K562 (cell line): ENCODE results near the gene EEFSEC. TPM values are rescaled to one million over a fixed set of nuclear protein-coding genes. Genes with fewer than 3 reads are reported as not detected.

Experiments used
- ATAC-seq: fragments of 200-7000 bp; cut with Tn5 transposase; 3 replicates; pipeline ENCODE4 v1.9.1; 2020; ENCODE audit warnings: moderate library complexity
- BruUV-seq: library from RNA; stranded (reverse); fragments of 400-500 nt; replicated peaks from 2 replicates; lab custom pipeline; 2021; lab: Mats Ljungman, UMichigan
- CTCF ChIA-PET: fragments of 300-600 bp; formaldehyde crosslinking; extraction: SDS; loops from one replicate; lab custom pipeline; 2021; ENCODE audit warnings: low intra/inter-chr PET ratio; lab: Yijun Ruan, JAX
- POLR2A ChIA-PET: fragments of 300-600, 350-650 bp; sonication (Branson Sonifier 250); formaldehyde crosslinking; extraction: SDS; loops from one replicate; lab custom pipeline; 2021; ENCODE audit warnings: antibody characterized with exemption, inconsistent platforms; lab: Yijun Ruan, JAX
- DNase-seq, 4 experiments: peaks; one replicate each; pipeline versions ENCODE4 v3.0.0 to v3.0.0-alpha.2; 2011 to 2018; ENCODE audit warnings: low spot score in 3 of 4, mixed read lengths in 3 of 4; ENCODE audit errors: extremely low read depth in 1 of 4
- FAIRE-seq: peaks from 2 replicates; lab custom pipeline; 2011; peaks lifted over from hg19 to GRCh38; lab: Jason Lieb, UNC
- H2AFZ ChIP-seq: 2 replicates; pipeline ENCODE4 v1.6.0; 2011; ENCODE audit warnings: low read depth, low read length, control low read depth, inconsistent platforms
- H3K27ac ChIP-seq: fragments of 200-600 bp; 3 replicates; pipeline ENCODE4 v1.8.0; 2011; ENCODE audit warnings: low read depth, mild to moderate bottlenecking, control low read depth, inconsistent platforms, low read length, moderate library complexity, mixed read lengths; ENCODE audit errors: extremely low read depth
- H3K27me3 ChIP-seq, 2 experiments: fragments of 300-600 bp in 1 of 2; 2 replicates in 1 of 2; 3 replicates in 1 of 2; pipeline versions ENCODE4 v1.6.0 to v1.8.0; 2011; ENCODE audit warnings: inconsistent platforms in 2 of 2, low read length in 2 of 2, mild to moderate bottlenecking in 1 of 2, mixed read lengths in 1 of 2, moderate library complexity in 1 of 2; ENCODE audit not compliant: control insufficient read depth in 2 of 2, insufficient read depth in 2 of 2
- H3K36me3 ChIP-seq: fragments of 300-600 bp; 3 replicates; pipeline ENCODE4 v1.8.0; 2011; ENCODE audit warnings: mild to moderate bottlenecking, low read length, inconsistent platforms; ENCODE audit not compliant: control insufficient read depth, insufficient read depth
- H3K4me1 ChIP-seq, 2 experiments: fragments of 200-600 bp in 1 of 2; replicated peaks in 1 of 2; 2 replicates in 1 of 2; 3 replicates in 1 of 2; pipeline versions ENCODE4 v1.5.1 to v1.8.0; 2011; ENCODE audit warnings: inconsistent platforms in 2 of 2, low read length in 2 of 2, mild to moderate bottlenecking in 1 of 2, mixed read lengths in 1 of 2, moderate library complexity in 1 of 2; ENCODE audit not compliant: control insufficient read depth in 2 of 2, insufficient read depth in 2 of 2
- H3K4me2 ChIP-seq: 2 replicates; pipeline ENCODE4 v1.6.1; 2011; ENCODE audit warnings: low read length, control low read depth, inconsistent platforms, mixed read lengths; ENCODE audit not compliant: insufficient read depth
- H3K4me3 ChIP-seq: fragments of 200-600 bp; sonication (generic), shearing (Covaris generic); 2 replicates; pipeline ENCODE4 v1.5.1; 2016; ENCODE audit warnings: control low read depth, inconsistent platforms
- H3K79me2 ChIP-seq: fragments of 200-600 bp; 3 replicates; pipeline ENCODE4 v1.8.0; 2011; ENCODE audit warnings: low read length, inconsistent platforms; ENCODE audit not compliant: control insufficient read depth, insufficient read depth
- H3K9ac ChIP-seq, 2 experiments: 2 replicates each; pipeline versions ENCODE4 v1.6.0 to v1.6.1; 2011; ENCODE audit warnings: low read depth in 2 of 2, low read length in 2 of 2, control low read depth in 1 of 2, inconsistent platforms in 1 of 2, mild to moderate bottlenecking in 1 of 2, mixed read lengths in 1 of 2; ENCODE audit not compliant: insufficient read depth in 1 of 2
- H3K9me1 ChIP-seq: one replicate; pipeline ENCODE4 v1.6.0; 2011; ENCODE audit warnings: inconsistent platforms, mild to moderate bottlenecking, low read length, moderate library complexity; ENCODE audit not compliant: control insufficient read depth, insufficient read depth
- H3K9me3 ChIP-seq: replicated peaks from 2 replicates; pipeline ENCODE4 v1.5.1; 2011; ENCODE audit warnings: low read depth, low read length, inconsistent platforms; ENCODE audit not compliant: control insufficient read depth, insufficient read depth
- H4K20me1 ChIP-seq: replicated peaks from 2 replicates; pipeline ENCODE4 v1.6.1; 2011; ENCODE audit warnings: low read length, inconsistent platforms, mixed read lengths; ENCODE audit not compliant: control insufficient read depth, insufficient read depth
- ELF4 ChIP-seq: fragments of 450-650 bp; formaldehyde crosslinking; IDR thresholded peaks from 2 replicates; pipeline ENCODE4 v1.4.0; 2022; ENCODE audit warnings: missing genetic modification characterization
- KLF10 ChIP-seq: fragments of 250-450 bp; sonication (Bioruptor Pico); IDR thresholded peaks from 2 replicates; pipeline ENCODE4 v1.6.1; 2021; ENCODE audit warnings: matching md5 sums
- KLF13 ChIP-seq: fragments of 450-650 bp; IDR thresholded peaks from 2 replicates; pipeline ENCODE4 v1.6.1; 2016; ENCODE audit warnings: missing genetic modification characterization, low read depth, mild to moderate bottlenecking, missing compliant biosample characterization, moderate library complexity, borderline replicate concordance
- PURB ChIP-seq: sonication (generic); formaldehyde crosslinking; IDR thresholded peaks from 2 replicates; pipeline ENCODE4 v1.9.0; 2021; ENCODE audit warnings: low read depth, mild to moderate bottlenecking, missing genetic modification reagents
- RFX7 ChIP-seq: fragments of 250-450 bp; sonication (Bioruptor Pico); IDR thresholded peaks from 2 replicates; pipeline ENCODE4 v1.5.1; 2021; ENCODE audit warnings: mild to moderate bottlenecking
- SP1 ChIP-seq: sonication (generic); formaldehyde crosslinking; IDR thresholded peaks from 2 replicates; pipeline ENCODE4 v1.8.1; 2022; ENCODE audit warnings: mild to moderate bottlenecking, missing genetic modification reagents
- STAG1 ChIP-seq: sonication (generic); formaldehyde crosslinking; IDR thresholded peaks from 2 replicates; pipeline ENCODE4 v1.5.0; 2020; ENCODE audit warnings: missing genetic modification reagents, borderline replicate concordance
- TRIM25 ChIP-seq: fragments of 450-650 bp; IDR thresholded peaks from 2 replicates; pipeline ENCODE4 v1.7.0; 2016; ENCODE audit warnings: borderline replicate concordance
- XRCC4 ChIP-seq: IDR thresholded peaks from one replicate; pipeline ENCODE4 v1.6.1; 2011; ENCODE audit not compliant: insufficient read depth, insufficient read length; ENCODE audit errors: extremely low read depth
- ZKSCAN3 ChIP-seq: fragments of 250-450 bp; sonication (Bioruptor Pico); IDR thresholded peaks from 2 replicates; pipeline ENCODE4 v1.4.0; 2020
- WGBS: fragments of 100-300 bp; shearing (Covaris generic); methylation state at CpG from one replicate; pipeline ENCODE4 v1.1.6; 2016; ENCODE audit warnings: low coverage, mixed read lengths; ENCODE audit not compliant: insufficient coverage; ENCODE audit errors: missing lambda C conversion rate; 5-methylcytosine and 5-hydroxymethylcytosine counted together
- in situ Hi-C: fragments of 300-500 bp; cut with MboI; formaldehyde crosslinking; loops from 4 replicates; pipeline ENCODE4 v1.15.0; 2018; ENCODE audit warnings: inconsistent platforms, mixed read lengths
- intact Hi-C: fragments of 100-400 bp; cut with micrococcal nuclease; formaldehyde crosslinking; loops from 2 replicates; pipeline ENCODE4 v1.14.2; 2022
- polyA plus RNA-seq, 8 experiments: library from polyadenylated mRNA; depleted of rRNA in 4 of 8; stranded (reverse) in 5 of 8; unstranded in 3 of 8; fragments of >200 nt; fragmentation: Nextera tagmentation in 2 of 8; fragmentation: Illumina TruSeq in 1 of 8; extraction: Ambion mirVana in 2 of 8; extraction: Trizol in 1 of 8; gene quantifications; 2 replicates each; pipeline versions ENCODE4 v1.2.1 to v1.2.3, GENCODE V29; 2011 to 2014; ENCODE audit warnings: inconsistent platforms in 1 of 8, missing spikeins in 1 of 8
- total RNA-seq, 7 experiments: library from RNA; depleted of rRNA in 6 of 7; stranded (reverse); fragments of >200 nt in 6 of 7; fragmentation: Illumina TruSeq in 2 of 7; extraction: Trizol in 2 of 7; gene quantifications; 2 replicates each; pipeline versions ENCODE4 v1.2.1 to v1.2.3, GENCODE V29; 2011 to 2021; ENCODE audit warnings: low replicate concordance in 1 of 7

The EEFSEC gene
- total and polyA plus RNA-seq, 9 of the 15 experiments (the other 6 are each of a cell fraction or from before 2014, with no cell fraction given) = 0.35 to 11.8 (median 7.7) TPM

- BruUV-seq = no TSS peak
- peaks cover 2% of the 10 kb centered on the region for H3K9me1 ChIP-seq
- H4K20me1 ChIP-seq = no peaks in the 10 kb centered on the region
- no peaks in the 10 kb centered on the region for H3K27me3 ChIP-seq
- POLR2A ChIA-PET = interaction anchor here (1.1 kb wide), 1 partner anchor 74 kb away, joined by 3 read pairs; no protein-coding TSS in a partner anchor
- DNase-seq = no peak
- 92% methylated on average over 9 of the region's 12 CpGs for WGBS
- H3K9me3 ChIP-seq = no peaks in the 10 kb centered on the region
- no peak for FAIRE-seq
- H3K27ac ChIP-seq = no peak overlapping the region
- H3K36me3 ChIP-seq = peaks cover 11% of the 10 kb centered on the region; the same call in 2 of the 3 replicates
- H2AFZ ChIP-seq = no peak overlapping the region
- in situ Hi-C loops = no loop called here
- H3K9ac ChIP-seq = no peak overlapping the region
- peaks cover 2% of the 10 kb centered on the region; the same call in 1 of the 3 replicates for H3K79me2 ChIP-seq
- no peak overlapping the region for H3K4me2 ChIP-seq
- CTCF ChIA-PET = no interaction called here
- ATAC-seq = no peak
- H3K4me3 ChIP-seq = no peak overlapping the region
- H3K4me1 ChIP-seq = peaks cover 39 to 45% of the 10 kb centered on the region in 2 experiments
- intact Hi-C loops = no loop called here
- TF ChIP-seq STAG1 (CRISPR knock-in tag) (no peak), PURB (CRISPR knock-in tag) (no peak), ELF4 (CRISPR knock-in tag) (no peak), KLF10 (CRISPR knock-in tag) (no peak), ZKSCAN3 (CRISPR knock-in tag) (no peak), SP1 (no peak), KLF13 (no peak), TRIM25 (no peak), RFX7 (CRISPR knock-in tag) (no peak), XRCC4 (no peak)
Measured at GRCh38 chr3:128341659-128342395, 188.5 kb downstream of the EEFSEC start.
